CD14-positive monocyte (primary cell): ENCODE data around the gene BMP2. TPM values are rescaled to one million over a fixed set of nuclear protein-coding genes. Genes with fewer than 3 reads are reported as not detected.

ENCODE experiments used
- DNase-seq, 3 donors: peaks; one replicate each; pipeline ENCODE4 v3.0.0-alpha.2; 2011 to 2022
- H2AFZ ChIP-seq: 2 replicates; pipeline ENCODE4 v1.6.0; 2012; ENCODE audit warnings: mild to moderate bottlenecking, low read depth, low read length, inconsistent platforms; ENCODE audit not compliant: insufficient read depth, poor library complexity, severe bottlenecking
- H3K27ac ChIP-seq, 2 donors: 1 replicate in 1 of 2; 2 replicates in 1 of 2; pipeline ENCODE4 v1.5.1; 2012 to 2013; ENCODE audit warnings: low read length in 2 of 2, control low read depth in 1 of 2, inconsistent platforms in 1 of 2, low read depth in 1 of 2, mild to moderate bottlenecking in 1 of 2
- H3K27me3 ChIP-seq, 2 donors: one replicate each; pipeline versions ENCODE4 v1.6.0 to v1.6.1; 2011 to 2013; ENCODE audit warnings: low read length in 2 of 2; ENCODE audit not compliant: control insufficient read depth in 2 of 2, insufficient read depth in 2 of 2
- H3K36me3 ChIP-seq, 2 donors: replicated peaks in 1 of 2; 1 replicate in 1 of 2; 2 replicates in 1 of 2; pipeline versions ENCODE4 v1.5.1 to v1.6.1; 2012 to 2013; ENCODE audit warnings: low read length in 2 of 2, control low read depth in 1 of 2, inconsistent platforms in 1 of 2, mild to moderate bottlenecking in 1 of 2; ENCODE audit not compliant: insufficient read depth in 2 of 2, control insufficient read depth in 1 of 2
- H3K4me1 ChIP-seq, 2 donors: 1 replicate in 1 of 2; 2 replicates in 1 of 2; pipeline versions ENCODE4 v1.5.1 to v1.6.1; 2012 to 2013; ENCODE audit warnings: low read length in 2 of 2, control low read depth in 1 of 2, inconsistent platforms in 1 of 2, mild to moderate bottlenecking in 1 of 2, moderate library complexity in 1 of 2; ENCODE audit not compliant: insufficient read depth in 2 of 2, control insufficient read depth in 1 of 2
- H3K4me2 ChIP-seq: replicated peaks from 2 replicates; pipeline ENCODE3; 2012; ENCODE audit warnings: low read length, moderate library complexity, mild to moderate bottlenecking; ENCODE audit not compliant: poor library complexity, severe bottlenecking; ENCODE audit errors: extremely low read depth
- H3K4me3 ChIP-seq, 3 experiments: fragments of 200-600 bp in 1 of 3; sonication (generic) in 1 of 3; replicated peaks in 1 of 3; 1 replicate in 2 of 3; 2 replicates in 1 of 3; pipeline ENCODE4 v1.5.1; 2011 to 2013; ENCODE audit warnings: low read length in 3 of 3, mild to moderate bottlenecking in 3 of 3, control low read depth in 2 of 3, low read depth in 2 of 3, inconsistent platforms in 1 of 3, moderate library complexity in 1 of 3
- H3K79me2 ChIP-seq: 2 replicates; pipeline ENCODE4 v1.6.0; 2012; ENCODE audit warnings: mild to moderate bottlenecking, control low read depth, inconsistent platforms, low read length, moderate library complexity; ENCODE audit not compliant: insufficient read depth
- H3K9ac ChIP-seq: 2 replicates; pipeline ENCODE4 v1.6.0; 2017; ENCODE audit warnings: low read length, mild to moderate bottlenecking; ENCODE audit not compliant: insufficient read depth, poor library complexity, severe bottlenecking
- H3K9me3 ChIP-seq, 2 donors: replicated peaks in 1 of 2; 1 replicate in 1 of 2; 2 replicates in 1 of 2; pipeline versions ENCODE4 v1.5.1 to v1.6.1; 2012 to 2013; ENCODE audit warnings: low read length in 2 of 2, control low read depth in 1 of 2; ENCODE audit not compliant: control insufficient read depth in 1 of 2, insufficient read depth in 1 of 2
- H4K20me1 ChIP-seq: 2 replicates; pipeline ENCODE4 v1.6.0; 2012; ENCODE audit warnings: mild to moderate bottlenecking, low read length, control low read depth, moderate library complexity; ENCODE audit not compliant: insufficient read depth
- H3K27ac Mint-ChIP-seq, 7 donors: one replicate each; pipeline ENCODE4 v1.8.0; 2020; ENCODE audit warnings: mild to moderate bottlenecking in 7 of 7, mixed read lengths in 7 of 7, moderate library complexity in 6 of 7, inconsistent platforms in 2 of 7
- H3K27me3 Mint-ChIP-seq, 3 donors: one replicate each; pipeline ENCODE4 v1.8.0; 2021 to 2022; ENCODE audit warnings: low read depth in 3 of 3, mild to moderate bottlenecking in 3 of 3, mixed read lengths in 3 of 3, moderate library complexity in 3 of 3, inconsistent platforms in 1 of 3
- H3K36me3 Mint-ChIP-seq, 2 donors: one replicate each; pipeline ENCODE4 v1.8.0; 2020; ENCODE audit warnings: mixed read lengths in 2 of 2, inconsistent platforms in 1 of 2, mild to moderate bottlenecking in 1 of 2
- H3K4me1 Mint-ChIP-seq: one replicate; pipeline ENCODE4 v1.8.0; 2020; ENCODE audit warnings: mild to moderate bottlenecking, mixed read lengths
- H3K4me3 Mint-ChIP-seq, 2 donors: one replicate each; pipeline ENCODE4 v1.8.0; 2020; ENCODE audit warnings: mild to moderate bottlenecking in 2 of 2, mixed read lengths in 2 of 2, moderate library complexity in 1 of 2
- H3K9me3 Mint-ChIP-seq, 7 donors: one replicate each; pipeline ENCODE4 v1.8.0; 2020 to 2022; ENCODE audit warnings: mixed read lengths in 7 of 7, mild to moderate bottlenecking in 6 of 7, moderate library complexity in 6 of 7, inconsistent platforms in 2 of 7
- WGBS: methylation state at CpG from one replicate; pipeline ENCODE4 v1.1.5; 2013; ENCODE audit warnings: missing lambda C conversion rate; ENCODE audit not compliant: insufficient coverage; 5-methylcytosine and 5-hydroxymethylcytosine counted together
- intact Hi-C, 2 donors: fragments of 100-400 bp; cut with micrococcal nuclease; formaldehyde crosslinking; loops; one replicate each; pipeline versions ENCODE4 v1.15.0 to v1.15.1; 2023
- polyA plus RNA-seq, 3 donors: library from polyadenylated mRNA; depleted of rRNA in 1 of 3; unstranded in 2 of 3; stranded (reverse) in 1 of 3; fragments of 300-500 nt in 2 of 3; fragments of >200 nt in 1 of 3; fragmentation: Illumina TruSeq in 2 of 3; gene quantifications; 1 replicate in 2 of 3; 2 replicates in 1 of 3; pipeline ENCODE4 v1.2.3, GENCODE V29; 2012 to 2021
- TF ChIP-seq, protein P1 (sequence below): fragments of 200-600 bp; IDR thresholded peaks from one replicate; pipeline ENCODE4 v1.8.0; 2022; ENCODE audit warnings: antibody characterized with exemption, mild to moderate bottlenecking

Gene BMP2
- polyA plus RNA-seq, 3 donors: 0.07 TPM; not detected in 2

DNA sequence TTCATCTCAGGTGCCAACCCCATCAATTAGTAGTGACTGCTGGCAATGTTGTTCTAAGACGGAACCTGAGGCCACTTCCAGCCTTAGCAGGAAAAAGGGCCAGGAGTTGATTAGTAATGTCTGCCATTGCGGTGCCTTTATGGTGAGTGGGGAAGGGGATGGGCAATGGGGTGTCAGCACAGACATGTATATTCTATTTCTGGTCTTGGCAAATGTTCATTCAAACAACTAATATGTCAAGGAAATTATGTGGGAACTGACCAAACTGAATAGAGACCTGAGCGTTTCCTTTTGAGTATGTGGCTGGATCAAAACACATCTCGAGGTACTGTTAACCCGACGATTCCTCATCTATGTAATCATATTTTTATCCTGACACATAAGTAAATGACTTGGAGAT is 34.6 kb upstream of the BMP2 start:
- Histone ChIP-seq H3K4me1 (no peaks in the 10 kb centered on the region), H3K79me2 (no peaks in the 10 kb centered on the region), H2AFZ (no peak overlapping the region), H3K4me3 (no peak overlapping the region), H4K20me1 (no peaks in the 10 kb centered on the region), H3K9ac (no peak overlapping the region), H3K36me3 (no peaks in the 10 kb centered on the region), H3K9me3 (no peaks in the 10 kb centered on the region), H3K4me2 (no peak overlapping the region), H3K27ac (no peak overlapping the region), H3K27me3 (no peaks in the 10 kb centered on the region)
- Mint-ChIP-seq H3K4me3 (no peak overlapping the region), H3K27me3 (peaks cover 2 to 6% (median 3%) of the 10 kb centered on the region in 3 donors), H3K27ac (no peak overlapping the region), H3K36me3 (no peaks in the 10 kb centered on the region), H3K9me3 (peaks cover 0 to 5% (median 3%) of the 10 kb centered on the region in 7 donors), H3K4me1 (no peaks in the 10 kb centered on the region)
- TF ChIP-seq, protein P1, sequence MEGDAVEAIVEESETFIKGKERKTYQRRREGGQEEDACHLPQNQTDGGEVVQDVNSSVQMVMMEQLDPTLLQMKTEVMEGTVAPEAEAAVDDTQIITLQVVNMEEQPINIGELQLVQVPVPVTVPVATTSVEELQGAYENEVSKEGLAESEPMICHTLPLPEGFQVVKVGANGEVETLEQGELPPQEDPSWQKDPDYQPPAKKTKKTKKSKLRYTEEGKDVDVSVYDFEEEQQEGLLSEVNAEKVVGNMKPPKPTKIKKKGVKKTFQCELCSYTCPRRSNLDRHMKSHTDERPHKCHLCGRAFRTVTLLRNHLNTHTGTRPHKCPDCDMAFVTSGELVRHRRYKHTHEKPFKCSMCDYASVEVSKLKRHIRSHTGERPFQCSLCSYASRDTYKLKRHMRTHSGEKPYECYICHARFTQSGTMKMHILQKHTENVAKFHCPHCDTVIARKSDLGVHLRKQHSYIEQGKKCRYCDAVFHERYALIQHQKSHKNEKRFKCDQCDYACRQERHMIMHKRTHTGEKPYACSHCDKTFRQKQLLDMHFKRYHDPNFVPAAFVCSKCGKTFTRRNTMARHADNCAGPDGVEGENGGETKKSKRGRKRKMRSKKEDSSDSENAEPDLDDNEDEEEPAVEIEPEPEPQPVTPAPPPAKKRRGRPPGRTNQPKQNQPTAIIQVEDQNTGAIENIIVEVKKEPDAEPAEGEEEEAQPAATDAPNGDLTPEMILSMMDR: no peak
- 100% methylated on average over 1 of the region's 6 CpGs for WGBS
- DNase-seq: no peak
- intact Hi-C loops: no loop called here

- H3K36me3 Mint-ChIP-seq: no peaks in the 10 kb centered on the region
Measured at GRCh38 chr20:6733965-6734364, 33.5 kb upstream of the BMP2 start.

More at GRCh38 chr20:6733965-6734364, 33.5 kb upstream of the BMP2 start:
- Histone ChIP-seq H4K20me1 (no peaks in the 10 kb centered on the region), H2AFZ (no peak overlapping the region), H3K27ac (no peak overlapping the region), H3K27me3 (no peaks in the 10 kb centered on the region), H3K4me1 (no peaks in the 10 kb centered on the region), H3K9me3 (no peaks in the 10 kb centered on the region), H3K79me2 (no peaks in the 10 kb centered on the region), H3K36me3 (no peaks in the 10 kb centered on the region), H3K9ac (no peak overlapping the region), H3K4me3 (no peak overlapping the region), H3K4me2 (no peak overlapping the region)
- H3K9me3 Mint-ChIP-seq: peaks cover 0 to 8% (median 5%) of the 10 kb centered on the region in 7 donors
- intact Hi-C loops: no loop called here
- no CpG with 5 or more reads among the region's 1 CpG for WGBS
- no peak overlapping the region for H3K4me3 Mint-ChIP-seq
- no peak for DNase-seq
- H3K27me3 Mint-ChIP-seq: peaks cover 2 to 8% (median 5%) of the 10 kb centered on the region in 3 donors
- no peaks in the 10 kb centered on the region for H3K4me1 Mint-ChIP-seq
- no peak overlapping the region for H3K27ac Mint-ChIP-seq
- TF ChIP-seq, protein P1: no peak
